Esophagus squamous epithelium (tissue), 4 donors: ENCODE data around the gene UTP3.

ENCODE experiments used
- POLR2A ChIP-seq, 4 donors: fragments of 450-650 bp; IDR thresholded peaks; one replicate each; pipeline ENCODE4 v1.6.1; 2017; ENCODE audit warnings: antibody characterized with exemption in 4 of 4, mild to moderate bottlenecking in 4 of 4, moderate library complexity in 3 of 4
- TF ChIP-seq, protein P1 (sequence below), 6 experiments: fragments of 450-650 bp in 4 of 6; fragments of 200-600 bp in 2 of 6; sonication (generic) in 2 of 6; IDR thresholded peaks; one replicate each; pipeline ENCODE4 v1.5.1; 2016 to 2019; ENCODE audit warnings: antibody characterized with exemption in 6 of 6, mild to moderate bottlenecking in 4 of 6, moderate library complexity in 4 of 6

DNA sequence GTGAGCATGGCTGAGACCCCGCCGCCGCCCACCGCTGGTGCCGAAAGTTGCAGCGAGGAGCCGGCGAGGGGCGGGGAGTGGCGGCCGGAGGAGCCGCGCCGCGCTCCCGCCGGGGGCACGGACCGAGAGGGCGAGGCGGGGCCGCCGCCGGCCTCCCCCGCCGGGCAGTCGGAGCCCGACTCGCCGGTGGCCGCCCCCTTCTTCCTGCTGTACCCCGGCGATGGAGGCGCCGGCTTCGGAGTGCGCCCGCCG, 16.5 kb downstream of the UTP3 start:
- no peak for TF ChIP-seq POLR2A (IDR thresholded peaks at IDR 0.05)
- TF ChIP-seq, protein P1, sequence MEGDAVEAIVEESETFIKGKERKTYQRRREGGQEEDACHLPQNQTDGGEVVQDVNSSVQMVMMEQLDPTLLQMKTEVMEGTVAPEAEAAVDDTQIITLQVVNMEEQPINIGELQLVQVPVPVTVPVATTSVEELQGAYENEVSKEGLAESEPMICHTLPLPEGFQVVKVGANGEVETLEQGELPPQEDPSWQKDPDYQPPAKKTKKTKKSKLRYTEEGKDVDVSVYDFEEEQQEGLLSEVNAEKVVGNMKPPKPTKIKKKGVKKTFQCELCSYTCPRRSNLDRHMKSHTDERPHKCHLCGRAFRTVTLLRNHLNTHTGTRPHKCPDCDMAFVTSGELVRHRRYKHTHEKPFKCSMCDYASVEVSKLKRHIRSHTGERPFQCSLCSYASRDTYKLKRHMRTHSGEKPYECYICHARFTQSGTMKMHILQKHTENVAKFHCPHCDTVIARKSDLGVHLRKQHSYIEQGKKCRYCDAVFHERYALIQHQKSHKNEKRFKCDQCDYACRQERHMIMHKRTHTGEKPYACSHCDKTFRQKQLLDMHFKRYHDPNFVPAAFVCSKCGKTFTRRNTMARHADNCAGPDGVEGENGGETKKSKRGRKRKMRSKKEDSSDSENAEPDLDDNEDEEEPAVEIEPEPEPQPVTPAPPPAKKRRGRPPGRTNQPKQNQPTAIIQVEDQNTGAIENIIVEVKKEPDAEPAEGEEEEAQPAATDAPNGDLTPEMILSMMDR (IDR thresholded peaks at IDR 0.05): no peak
